ENCODE data around the gene CDH4. TPM values are rescaled to one million over a fixed set of nuclear protein-coding genes. Genes with fewer than 3 reads are reported as not detected.

The CDH4 gene
- total RNA-seq, 1 donor from 2014 or later: 8.9 TPM

DNA sequence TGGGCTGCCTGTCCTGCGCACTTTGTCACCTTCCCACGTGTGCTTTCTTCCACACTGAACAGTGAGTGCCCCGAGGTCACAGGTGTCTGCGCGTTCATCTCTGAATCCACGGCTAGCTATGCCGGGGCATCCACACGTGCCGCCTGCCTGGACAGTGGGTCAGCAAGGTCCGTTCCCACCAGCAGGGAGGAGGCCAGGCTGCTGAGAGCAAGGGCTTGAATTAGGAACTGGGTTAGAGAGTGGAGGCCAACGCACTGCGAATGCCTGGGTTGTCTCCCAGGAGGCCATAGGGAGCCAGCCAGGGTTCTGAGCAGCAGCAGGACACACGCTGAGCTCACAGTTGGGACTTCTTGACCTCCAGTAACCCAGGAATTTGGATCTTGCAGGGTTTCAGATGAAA is 565.5 kb downstream of the CDH4 start:
- H3K27ac Mint-ChIP-seq (ENCODE audit: unreplicated experiment): no peak overlapping the region
- H3K27me3 Mint-ChIP-seq (ENCODE audit: low read depth): no peaks in the 10 kb centered on the region
- TF ChIP-seq, protein P1, sequence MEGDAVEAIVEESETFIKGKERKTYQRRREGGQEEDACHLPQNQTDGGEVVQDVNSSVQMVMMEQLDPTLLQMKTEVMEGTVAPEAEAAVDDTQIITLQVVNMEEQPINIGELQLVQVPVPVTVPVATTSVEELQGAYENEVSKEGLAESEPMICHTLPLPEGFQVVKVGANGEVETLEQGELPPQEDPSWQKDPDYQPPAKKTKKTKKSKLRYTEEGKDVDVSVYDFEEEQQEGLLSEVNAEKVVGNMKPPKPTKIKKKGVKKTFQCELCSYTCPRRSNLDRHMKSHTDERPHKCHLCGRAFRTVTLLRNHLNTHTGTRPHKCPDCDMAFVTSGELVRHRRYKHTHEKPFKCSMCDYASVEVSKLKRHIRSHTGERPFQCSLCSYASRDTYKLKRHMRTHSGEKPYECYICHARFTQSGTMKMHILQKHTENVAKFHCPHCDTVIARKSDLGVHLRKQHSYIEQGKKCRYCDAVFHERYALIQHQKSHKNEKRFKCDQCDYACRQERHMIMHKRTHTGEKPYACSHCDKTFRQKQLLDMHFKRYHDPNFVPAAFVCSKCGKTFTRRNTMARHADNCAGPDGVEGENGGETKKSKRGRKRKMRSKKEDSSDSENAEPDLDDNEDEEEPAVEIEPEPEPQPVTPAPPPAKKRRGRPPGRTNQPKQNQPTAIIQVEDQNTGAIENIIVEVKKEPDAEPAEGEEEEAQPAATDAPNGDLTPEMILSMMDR (conservative IDR thresholded peaks at IDR 0.05): no peak
- H3K9me3 Mint-ChIP-seq: no peaks in the 10 kb centered on the region
- no peak for DNase-seq (ENCODE audit: low read depth, low spot score)
- no peaks in the 10 kb centered on the region for H3K36me3 Mint-ChIP-seq (ENCODE audit: low read depth)
- H3K4me1 Mint-ChIP-seq: no peaks in the 10 kb centered on the region
- no peak overlapping the region for H3K4me3 Mint-ChIP-seq

DNA sequence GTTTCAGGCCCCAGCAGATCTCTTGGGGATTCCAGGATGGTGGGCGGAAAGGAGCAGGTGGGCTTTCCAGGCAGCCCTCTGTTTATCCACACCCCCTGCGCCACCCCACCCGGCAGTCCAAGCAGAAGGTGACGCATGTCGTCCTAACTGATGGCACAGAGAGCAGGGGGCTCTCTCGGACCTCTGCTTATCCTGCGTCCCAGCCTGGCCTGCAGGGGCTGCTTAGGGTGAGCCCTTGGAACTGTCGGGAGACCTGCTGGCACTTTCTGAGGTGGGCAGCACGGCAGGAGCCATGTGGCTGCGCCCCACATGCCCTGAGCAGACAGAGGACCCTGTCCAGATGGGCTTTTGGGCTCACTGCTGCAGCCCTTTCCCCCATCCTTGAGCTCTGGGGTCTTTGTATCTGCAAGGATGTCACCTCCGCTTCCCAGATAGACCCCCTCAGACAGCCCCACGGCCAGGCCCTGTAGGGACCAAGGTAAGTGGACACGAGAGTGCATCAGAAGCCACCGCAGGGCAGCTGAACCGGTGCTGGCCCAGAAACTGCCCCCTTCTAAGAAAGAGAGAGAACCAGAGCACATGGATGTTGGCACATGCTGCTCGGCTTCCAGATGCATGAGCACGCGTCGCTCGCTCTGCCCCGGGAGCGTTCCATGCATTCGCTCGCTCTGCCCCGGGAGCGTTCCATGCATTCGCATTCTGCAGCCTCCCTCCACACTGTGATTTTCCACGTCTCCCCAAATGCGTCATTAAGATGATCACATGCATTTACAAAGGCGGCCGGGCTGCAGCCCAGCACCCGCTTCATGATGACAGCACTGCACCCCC is 566.9 kb downstream of the CDH4 start:
- Mint-ChIP-seq H3K9me3 (peaks cover 4% of the 10 kb centered on the region), H3K36me3 (ENCODE audit: low read depth) (peaks cover 4% of the 10 kb centered on the region), H3K27me3 (ENCODE audit: low read depth) (no peaks in the 10 kb centered on the region), H3K4me1 (no peaks in the 10 kb centered on the region), H3K4me3 (no peak overlapping the region), H3K27ac (ENCODE audit: unreplicated experiment) (no peak overlapping the region)
- TF ChIP-seq, protein P1 (conservative IDR thresholded peaks at IDR 0.05): no peak
- no peak for DNase-seq (ENCODE audit: low read depth, low spot score)

DNA sequence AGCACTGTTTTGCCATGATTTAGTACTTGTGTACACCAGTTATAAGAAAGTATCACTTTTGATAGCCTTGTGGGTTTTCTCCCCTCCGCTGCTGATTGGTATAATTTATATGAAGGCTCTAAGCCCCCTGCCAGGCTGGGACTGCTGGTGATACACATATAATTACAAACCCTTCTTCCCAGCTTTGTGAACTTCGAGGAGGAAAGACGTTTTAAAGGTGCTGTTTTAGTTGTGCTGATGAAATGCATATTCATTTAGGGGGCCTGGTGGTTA is 567.4 kb downstream of the CDH4 start:
- Mint-ChIP-seq H3K27me3 (ENCODE audit: low read depth) (no peaks in the 10 kb centered on the region), H3K4me3 (no peak overlapping the region), H3K27ac (ENCODE audit: unreplicated experiment) (no peak overlapping the region), H3K9me3 (peaks cover 4% of the 10 kb centered on the region), H3K4me1 (no peaks in the 10 kb centered on the region), H3K36me3 (ENCODE audit: low read depth) (peaks cover 4% of the 10 kb centered on the region)
- TF ChIP-seq, protein P1 (conservative IDR thresholded peaks at IDR 0.05): no peak
- no peak for DNase-seq (ENCODE audit: low read depth, low spot score)

DNA sequence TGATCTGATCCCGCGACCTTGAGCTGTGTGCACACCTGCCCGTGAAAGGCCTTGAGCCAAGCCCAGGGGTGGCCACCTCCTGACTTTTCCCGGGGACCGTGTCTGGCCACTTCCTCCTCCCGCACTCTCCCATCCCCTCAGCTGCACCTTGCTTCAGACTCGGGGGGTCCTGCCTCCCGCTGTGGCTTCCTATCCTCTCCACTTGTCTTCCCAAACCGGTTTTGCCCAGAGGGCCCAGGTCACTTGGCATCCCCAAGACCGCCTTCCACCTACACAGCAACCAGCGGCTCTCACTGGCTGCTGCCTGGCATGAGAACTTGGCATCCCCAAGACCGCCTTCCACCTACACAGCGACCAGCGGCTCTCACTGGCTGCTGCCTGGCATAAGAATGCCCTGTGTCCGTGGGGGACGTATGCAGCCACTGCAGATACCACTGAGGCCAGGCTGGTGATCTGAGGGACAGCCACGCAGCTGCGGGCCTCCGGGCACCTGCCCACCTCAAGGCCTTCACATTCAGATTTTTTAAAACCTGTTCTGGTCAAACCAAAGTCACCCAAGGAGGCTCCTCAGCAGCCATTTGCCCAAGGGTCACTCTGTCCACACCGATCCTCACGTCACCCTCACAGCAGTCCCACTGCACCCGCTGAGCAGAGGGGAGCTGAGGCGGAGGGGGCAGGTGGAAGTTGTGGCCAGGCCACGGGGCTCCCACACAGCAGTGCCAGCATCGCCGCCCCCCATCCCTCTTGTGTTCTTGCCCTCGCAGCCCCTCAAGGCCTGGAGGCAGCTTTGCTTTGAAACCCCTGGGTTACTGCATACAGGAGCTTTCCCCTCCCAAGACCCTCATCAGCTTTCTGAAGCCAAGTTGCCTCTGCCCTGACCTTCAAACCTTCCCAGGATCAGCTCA is 568.1 kb downstream of the CDH4 start:
- no peak overlapping the region for H3K27ac Mint-ChIP-seq (ENCODE audit: unreplicated experiment)
- TF ChIP-seq, protein P1 (conservative IDR thresholded peaks at IDR 0.05): no peak
- peaks cover 4% of the 10 kb centered on the region for H3K36me3 Mint-ChIP-seq (ENCODE audit: low read depth)
- no peaks in the 10 kb centered on the region for H3K27me3 Mint-ChIP-seq (ENCODE audit: low read depth)
- H3K4me3 Mint-ChIP-seq: no peak overlapping the region
- DNase-seq (ENCODE audit: low read depth, low spot score): no peak
- no peaks in the 10 kb centered on the region for H3K4me1 Mint-ChIP-seq
- peaks cover 4% of the 10 kb centered on the region for H3K9me3 Mint-ChIP-seq

DNA sequence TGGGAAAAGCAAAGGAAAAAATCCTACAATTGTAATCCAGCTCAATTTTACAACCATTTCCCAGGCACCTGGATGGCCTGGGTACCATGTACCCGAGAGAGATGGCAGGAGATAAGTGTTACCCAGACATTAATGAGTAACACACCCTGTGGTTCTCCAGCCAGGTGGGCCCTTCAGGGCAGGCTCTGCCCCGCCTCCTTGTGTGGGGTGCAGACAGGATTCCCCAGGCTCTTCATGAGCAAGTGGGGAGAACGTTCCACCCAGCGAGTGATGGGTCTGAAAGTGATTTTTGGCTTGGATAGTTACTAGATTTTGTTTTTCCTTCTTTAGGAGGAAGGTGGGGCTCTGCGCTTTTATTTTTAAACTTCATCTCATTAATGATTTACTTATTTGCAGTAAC is 569.7 kb downstream of the CDH4 start:
- TF ChIP-seq, protein P1 (conservative IDR thresholded peaks at IDR 0.05): no peak
- H3K36me3 Mint-ChIP-seq (ENCODE audit: low read depth): peaks cover 4% of the 10 kb centered on the region
- peaks cover 10% of the 10 kb centered on the region for H3K9me3 Mint-ChIP-seq
- no peak overlapping the region for H3K4me3 Mint-ChIP-seq
- no peak for DNase-seq (ENCODE audit: low read depth, low spot score)
- no peaks in the 10 kb centered on the region for H3K27me3 Mint-ChIP-seq (ENCODE audit: low read depth)
- no peak overlapping the region for H3K27ac Mint-ChIP-seq (ENCODE audit: unreplicated experiment)
- H3K4me1 Mint-ChIP-seq: no peaks in the 10 kb centered on the region

All from neural crest cell (in vitro differentiated cells).